ENCODE results near the gene IGFL2. TPM values are rescaled to one million over a fixed set of nuclear protein-coding genes. Genes with fewer than 3 reads are reported as not detected.
"Not testable (repeated sequence)": the region's sequence is repeated elsewhere in the genome, so short reads cannot be mapped to it uniquely, and the experiment has no call there.

IGFL2 gene
- total RNA-seq, 2 experiments from 2014 or later: not detected

DNA sequence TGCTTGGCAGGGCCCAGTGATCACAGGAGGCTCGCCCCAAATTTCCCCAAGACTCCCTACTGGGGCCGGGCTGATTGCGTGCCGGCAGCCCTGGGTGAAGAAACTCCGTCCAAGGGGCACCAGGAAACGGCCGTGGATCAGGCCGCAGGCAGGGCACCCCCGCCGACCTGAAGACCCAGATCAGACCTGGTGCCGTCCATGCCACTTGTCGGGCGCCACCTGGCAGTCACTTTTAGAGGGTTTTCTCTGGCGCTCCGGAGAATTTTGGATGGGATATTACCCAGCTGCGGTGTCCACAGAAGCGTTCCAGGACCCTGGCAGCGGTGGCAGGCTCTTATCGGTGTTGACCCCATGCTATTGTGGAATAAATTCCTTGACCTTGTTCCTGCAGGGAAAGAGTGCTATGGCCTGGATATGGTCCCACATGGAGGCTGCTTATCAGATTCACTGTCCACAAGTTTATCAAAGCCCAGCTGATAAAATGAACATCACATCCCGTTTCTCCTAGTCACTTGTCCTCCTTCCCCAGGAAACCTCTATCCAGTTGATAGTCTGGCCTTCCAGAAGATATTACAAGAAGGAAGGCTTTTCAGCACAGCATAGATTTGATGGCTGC is 38.2 kb downstream of the IGFL2 start:
- H3K27me3 Mint-ChIP-seq: peaks cover 67% of the 10 kb centered on the region
- DNase-seq: no peak
- H3K27ac Mint-ChIP-seq: no peak overlapping the region
- no peaks in the 10 kb centered on the region for H3K9me3 Mint-ChIP-seq (ENCODE audit: low read depth)
- CTCF ChIA-PET: interaction anchor here (0.6 to 1.5 kb wide), 3 partner anchors 8 to 277 kb away, joined by 3 to 4 read pairs (median 3); no protein-coding TSS in a partner anchor
- no peak overlapping the region for H3K4me3 Mint-ChIP-seq
- no peaks in the 10 kb centered on the region for H3K36me3 Mint-ChIP-seq
- no peak for ATAC-seq
- peaks cover 9% of the 10 kb centered on the region for H3K4me1 Mint-ChIP-seq

DNA sequence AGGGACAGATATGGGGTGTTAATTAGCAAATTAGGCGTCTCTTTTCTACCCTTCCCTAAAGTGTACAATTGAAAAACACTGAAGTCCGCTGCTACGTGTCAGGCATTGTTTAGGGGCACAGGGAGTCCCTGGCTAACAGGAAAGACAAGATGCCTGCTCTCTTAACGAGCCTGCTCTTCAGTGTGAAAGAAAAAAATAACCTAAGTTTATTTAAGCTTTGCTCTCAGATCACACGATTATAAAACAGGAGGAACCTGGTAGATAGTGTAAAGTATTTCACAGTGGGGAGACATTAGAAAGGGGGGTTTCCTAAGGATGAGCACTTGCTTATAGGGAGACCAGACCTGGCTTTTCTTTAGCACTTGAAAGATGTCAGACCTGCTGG is 38.7 kb downstream of the IGFL2 start:
- H3K27me3 Mint-ChIP-seq: peaks cover 72% of the 10 kb centered on the region
- CTCF ChIA-PET: interaction anchor here (0.6 kb wide), 1 partner anchor 241 kb away, joined by 3 read pairs; no protein-coding TSS in a partner anchor
- H3K9me3 Mint-ChIP-seq (ENCODE audit: low read depth): no peaks in the 10 kb centered on the region
- DNase-seq (no peak), ATAC-seq (no peak)
- H3K4me3 Mint-ChIP-seq: no peak overlapping the region
- H3K4me1 Mint-ChIP-seq: peaks cover 7% of the 10 kb centered on the region
- no peaks in the 10 kb centered on the region for H3K36me3 Mint-ChIP-seq
- no peak overlapping the region for H3K27ac Mint-ChIP-seq

DNA sequence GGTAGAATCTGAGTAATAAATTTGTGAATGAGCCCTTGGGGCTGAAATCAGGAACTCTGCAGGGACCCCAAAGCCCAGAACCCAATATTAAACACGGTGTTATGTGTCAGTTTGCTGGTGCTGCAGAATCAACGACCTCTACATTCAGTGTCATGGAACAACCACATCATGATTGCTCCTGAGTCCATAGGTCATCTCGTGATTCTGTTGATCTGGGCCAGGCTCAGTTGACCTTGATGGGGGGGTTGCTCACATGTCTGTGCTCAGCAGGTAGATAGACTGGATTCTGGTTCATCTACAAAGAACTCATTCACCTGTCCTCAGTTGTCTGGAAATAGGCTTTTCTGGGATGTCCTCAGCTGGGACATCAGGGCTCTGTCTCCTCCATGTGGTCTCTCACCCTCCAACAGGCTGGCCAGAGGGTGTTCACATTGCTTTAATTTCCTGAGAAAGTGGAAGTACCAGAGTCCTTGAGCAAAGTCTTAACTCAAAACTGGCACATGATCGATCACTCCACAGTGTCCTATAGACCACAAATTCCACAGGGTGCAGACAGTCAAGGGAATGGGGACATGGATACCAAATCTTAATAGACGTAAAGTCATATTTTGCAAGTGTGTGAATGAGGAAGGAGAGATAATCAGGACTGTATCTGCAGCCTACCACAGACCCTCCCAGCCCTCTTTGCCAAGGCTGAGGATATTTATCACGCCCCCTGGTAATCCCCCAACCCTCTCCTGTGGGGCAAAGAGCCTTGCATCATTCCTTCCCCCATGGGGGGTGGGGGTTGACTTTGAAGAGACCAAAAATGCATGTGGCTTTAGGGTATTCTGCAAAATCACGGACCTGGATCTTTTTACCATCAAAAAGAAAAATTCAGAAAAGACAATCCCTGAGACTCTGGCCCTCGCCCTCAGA is 42.2 kb downstream of the IGFL2 start:
- no peaks in the 10 kb centered on the region for H3K36me3 Mint-ChIP-seq
- H3K27ac Mint-ChIP-seq: no peak overlapping the region
- no peak overlapping the region for H3K4me3 Mint-ChIP-seq
- H3K9me3 Mint-ChIP-seq (ENCODE audit: low read depth): no peaks in the 10 kb centered on the region
- ATAC-seq: no peak
- H3K27me3 Mint-ChIP-seq: peaks cover 69% of the 10 kb centered on the region
- peaks cover under 1% of the 10 kb centered on the region for H3K4me1 Mint-ChIP-seq
- DNase-seq: no peak
- CTCF ChIA-PET: interaction anchor here (0.5 to 2.3 kb wide), 6 partner anchors 15 to 173 kb away, joined by 3 to 24 read pairs (median 4); no protein-coding TSS in a partner anchor

DNA sequence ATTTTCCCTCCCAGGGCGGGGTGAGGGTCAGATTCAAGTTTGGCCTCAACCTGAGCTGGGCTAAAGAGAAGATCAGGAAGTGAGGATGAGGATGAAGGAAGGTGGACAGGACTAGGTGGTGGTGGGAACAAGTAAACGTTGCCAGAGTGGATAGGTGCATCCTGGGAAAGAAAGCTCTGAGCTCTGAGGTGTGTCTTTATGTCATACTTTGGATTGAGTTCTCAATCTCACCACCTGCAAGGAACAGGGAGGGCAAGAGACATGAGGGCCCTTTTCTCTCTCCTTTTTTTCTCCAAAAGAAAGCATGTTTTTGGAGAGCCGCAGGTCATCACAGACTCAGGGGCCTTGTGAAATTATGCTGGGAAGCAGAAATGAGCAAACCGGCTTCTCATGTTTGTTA is 43.3 kb downstream of the IGFL2 start:
- Mint-ChIP-seq H3K4me3 (no peak overlapping the region), H3K36me3 (no peaks in the 10 kb centered on the region), H3K27ac (no peak overlapping the region), H3K9me3 (ENCODE audit: low read depth) (no peaks in the 10 kb centered on the region), H3K27me3 (peaks cover 74% of the 10 kb centered on the region), H3K4me1 (no peaks in the 10 kb centered on the region)
- DNase-seq (no peak), ATAC-seq (no peak)
- CTCF ChIA-PET: interaction anchor here (1.6 kb wide), 1 partner anchor 162 kb away, joined by 8 read pairs; no protein-coding TSS in a partner anchor

DNA sequence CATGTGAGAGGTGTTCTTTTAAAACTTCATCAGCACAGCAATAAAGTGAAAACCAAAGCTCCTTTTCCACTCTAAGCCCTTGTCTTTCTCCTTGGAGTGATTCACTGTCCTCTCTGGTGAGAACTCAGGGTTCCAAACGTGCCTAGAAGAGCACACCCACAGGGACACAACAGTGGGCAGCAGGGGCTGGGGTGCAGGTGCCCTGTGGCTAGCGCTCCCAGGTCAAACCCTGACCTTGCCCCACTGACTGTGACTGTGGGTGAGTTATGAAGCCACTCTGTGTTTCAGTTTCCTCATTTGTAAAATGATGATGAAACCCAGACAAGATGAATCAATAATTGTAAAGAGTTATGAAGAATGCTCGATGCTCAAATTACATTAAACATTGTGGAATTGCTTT is 43.9 kb downstream of the IGFL2 start:
- H3K4me3 Mint-ChIP-seq: no peak overlapping the region
- no peaks in the 10 kb centered on the region for H3K9me3 Mint-ChIP-seq (ENCODE audit: low read depth)
- peaks cover 71% of the 10 kb centered on the region for H3K27me3 Mint-ChIP-seq
- no peak for DNase-seq
- no peaks in the 10 kb centered on the region for H3K4me1 Mint-ChIP-seq
- H3K36me3 Mint-ChIP-seq: no peaks in the 10 kb centered on the region
- no peak overlapping the region for H3K27ac Mint-ChIP-seq
- no peak for ATAC-seq
- CTCF ChIA-PET: interaction anchor here (1.6 kb wide), 1 partner anchor 163 kb away, joined by 8 read pairs; no protein-coding TSS in a partner anchor

DNA sequence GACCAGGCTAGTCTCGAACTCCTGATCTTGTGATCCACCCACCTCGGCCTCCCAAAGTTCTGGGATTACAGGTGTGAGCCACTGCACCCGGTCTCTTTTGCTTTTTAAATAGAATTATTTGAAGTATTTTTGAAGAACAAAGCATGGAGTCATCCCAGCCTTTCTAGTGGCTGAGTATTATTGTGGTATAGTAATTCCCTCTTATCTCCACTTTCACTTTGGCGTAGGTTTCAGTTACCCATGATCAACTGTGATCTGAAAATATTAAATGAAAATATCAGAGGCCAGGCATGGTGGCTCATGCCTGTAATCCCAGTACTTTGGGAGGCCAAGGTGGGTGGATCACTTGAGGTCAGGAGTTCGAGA is 44.6 kb downstream of the IGFL2 start:
- ATAC-seq: not testable (repeated sequence)

DNA sequence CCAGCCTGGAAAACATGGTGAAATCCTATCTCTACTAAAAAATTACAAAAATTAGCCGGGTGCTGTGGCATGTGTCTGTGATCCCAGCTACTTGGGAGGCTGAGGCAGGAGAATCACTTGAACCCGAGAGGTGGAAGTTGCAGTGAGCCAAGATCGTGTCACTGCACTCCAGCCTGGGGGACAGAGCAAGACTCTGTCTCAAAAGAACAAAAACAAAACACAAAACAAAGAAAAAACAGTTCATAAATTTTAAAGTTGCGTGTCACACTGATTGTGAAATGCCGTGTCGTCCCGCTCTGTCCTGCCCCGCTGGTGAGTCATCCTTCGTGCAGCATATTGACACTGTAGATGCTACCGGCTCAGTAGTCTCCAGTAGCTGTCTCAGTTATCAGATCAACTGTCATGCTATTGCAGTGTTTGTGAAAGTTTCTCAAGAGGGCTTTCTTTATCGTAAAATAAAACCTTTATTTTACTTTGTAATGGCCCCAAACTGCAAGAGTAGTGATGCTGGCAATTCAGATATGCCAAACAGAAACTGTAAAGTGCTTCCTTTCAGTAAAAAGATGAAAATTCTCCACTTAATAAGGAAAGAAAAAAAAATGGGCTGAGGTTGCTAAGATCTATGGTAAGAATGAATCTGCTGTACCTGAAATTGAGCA is 45.1 kb downstream of the IGFL2 start:
- Mint-ChIP-seq H3K9me3 (ENCODE audit: low read depth) (no peaks in the 10 kb centered on the region), H3K4me1 (no peaks in the 10 kb centered on the region), H3K27ac (no peak overlapping the region), H3K36me3 (no peaks in the 10 kb centered on the region), H3K4me3 (no peak overlapping the region), H3K27me3 (peaks cover 73% of the 10 kb centered on the region)
- CTCF ChIA-PET: interaction anchor here (1.2 to 1.8 kb wide), 2 partner anchors 8 to 165 kb away, joined by 4 to 5 read pairs; no protein-coding TSS in a partner anchor
- ATAC-seq: no peak
- DNase-seq: no peak

More for the DNA sequence above, 44.6 kb downstream of the IGFL2 start:
- not testable (repeated sequence) for H3K27ac Mint-ChIP-seq; H3K4me3 Mint-ChIP-seq; H3K36me3 Mint-ChIP-seq; DNase-seq; H3K9me3 Mint-ChIP-seq (ENCODE audit: low read depth); H3K4me1 Mint-ChIP-seq
- peaks cover 76% of the 10 kb centered on the region for H3K27me3 Mint-ChIP-seq
- CTCF ChIA-PET: interaction anchor here (1.8 kb wide), 1 partner anchor 164 kb away, joined by 5 read pairs; no protein-coding TSS in a partner anchor

DNA sequence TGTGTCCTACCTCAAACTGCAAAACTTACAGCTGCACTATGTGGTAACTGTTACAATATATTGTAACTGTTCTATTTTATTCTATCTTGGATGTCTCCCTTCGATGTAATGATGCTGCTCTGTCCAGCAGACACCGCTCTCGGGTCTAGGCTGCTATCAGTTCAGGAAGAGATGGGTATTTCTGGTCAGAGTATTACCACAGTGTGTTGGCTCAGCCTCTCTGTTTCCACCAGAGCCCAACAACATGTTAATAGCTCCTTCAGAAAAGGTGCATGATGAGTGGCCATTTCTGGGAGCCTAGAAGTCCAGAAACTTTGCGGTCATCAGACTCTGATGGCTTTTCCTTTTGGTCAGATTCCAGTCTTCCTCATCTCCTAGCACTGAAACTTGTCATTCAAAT is 45.6 kb downstream of the IGFL2 start:
- no peak overlapping the region for H3K27ac Mint-ChIP-seq
- no peak overlapping the region for H3K4me3 Mint-ChIP-seq
- no peaks in the 10 kb centered on the region for H3K4me1 Mint-ChIP-seq
- ATAC-seq (no peak), DNase-seq (no peak)
- CTCF ChIA-PET: interaction anchor here (1.2 to 1.8 kb wide), 2 partner anchors 8 to 165 kb away, joined by 4 to 5 read pairs; no protein-coding TSS in a partner anchor
- H3K27me3 Mint-ChIP-seq: peaks cover 73% of the 10 kb centered on the region
- H3K36me3 Mint-ChIP-seq: no peaks in the 10 kb centered on the region
- H3K9me3 Mint-ChIP-seq (ENCODE audit: low read depth): no peaks in the 10 kb centered on the region

DNA sequence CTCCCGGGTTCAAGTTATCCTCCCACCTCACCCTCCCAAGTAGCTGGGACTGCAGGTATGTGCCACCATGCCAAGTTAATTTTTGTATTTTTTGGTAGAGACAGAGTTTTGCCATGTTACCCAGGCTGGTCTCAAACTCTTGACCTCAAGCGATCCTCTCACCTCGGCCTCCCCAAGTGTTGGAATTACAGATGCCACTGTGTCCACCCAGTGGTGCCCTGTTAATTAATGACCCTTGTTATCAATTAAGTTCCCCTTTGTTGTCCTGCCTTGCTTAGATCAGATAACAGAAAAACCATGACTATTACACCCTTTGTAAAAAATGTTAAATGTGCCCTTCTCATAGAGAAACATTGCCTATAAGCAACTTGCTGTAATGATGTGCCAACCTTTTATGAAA is 47.1 kb downstream of the IGFL2 start:
- Mint-ChIP-seq H3K27me3 (peaks cover 62% of the 10 kb centered on the region), H3K27ac (no peak overlapping the region), H3K4me3 (no peak overlapping the region), H3K4me1 (no peaks in the 10 kb centered on the region), H3K36me3 (no peaks in the 10 kb centered on the region), H3K9me3 (ENCODE audit: low read depth) (no peaks in the 10 kb centered on the region)
- CTCF ChIA-PET: no interaction called here
- DNase-seq (no peak), ATAC-seq (no peak)

DNA sequence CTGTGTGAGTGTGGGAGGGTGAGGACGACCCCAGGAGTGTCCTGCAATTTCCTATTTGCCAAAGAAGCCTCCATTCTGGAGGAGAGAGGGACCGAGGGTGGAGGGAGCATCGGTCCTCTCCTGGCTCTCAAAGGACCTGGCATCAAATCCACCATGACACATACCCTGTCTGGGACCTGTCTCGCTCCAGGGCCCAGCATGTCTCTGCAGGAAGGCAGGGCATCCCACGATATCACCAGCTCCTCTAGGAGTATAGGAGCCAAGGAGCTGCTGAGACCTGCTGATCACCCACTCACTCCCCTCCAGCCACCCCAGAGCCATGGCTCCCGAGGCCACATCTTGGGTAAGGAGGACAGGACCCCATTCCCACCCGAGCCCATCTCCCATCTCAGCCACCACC is 47.9 kb downstream of the IGFL2 start:
- H3K27ac Mint-ChIP-seq; H3K4me3 Mint-ChIP-seq; DNase-seq; H3K36me3 Mint-ChIP-seq; ATAC-seq; H3K9me3 Mint-ChIP-seq (ENCODE audit: low read depth); H3K4me1 Mint-ChIP-seq; CTCF ChIA-PET: not testable (repeated sequence)
- H3K27me3 Mint-ChIP-seq: peaks cover 55% of the 10 kb centered on the region

DNA sequence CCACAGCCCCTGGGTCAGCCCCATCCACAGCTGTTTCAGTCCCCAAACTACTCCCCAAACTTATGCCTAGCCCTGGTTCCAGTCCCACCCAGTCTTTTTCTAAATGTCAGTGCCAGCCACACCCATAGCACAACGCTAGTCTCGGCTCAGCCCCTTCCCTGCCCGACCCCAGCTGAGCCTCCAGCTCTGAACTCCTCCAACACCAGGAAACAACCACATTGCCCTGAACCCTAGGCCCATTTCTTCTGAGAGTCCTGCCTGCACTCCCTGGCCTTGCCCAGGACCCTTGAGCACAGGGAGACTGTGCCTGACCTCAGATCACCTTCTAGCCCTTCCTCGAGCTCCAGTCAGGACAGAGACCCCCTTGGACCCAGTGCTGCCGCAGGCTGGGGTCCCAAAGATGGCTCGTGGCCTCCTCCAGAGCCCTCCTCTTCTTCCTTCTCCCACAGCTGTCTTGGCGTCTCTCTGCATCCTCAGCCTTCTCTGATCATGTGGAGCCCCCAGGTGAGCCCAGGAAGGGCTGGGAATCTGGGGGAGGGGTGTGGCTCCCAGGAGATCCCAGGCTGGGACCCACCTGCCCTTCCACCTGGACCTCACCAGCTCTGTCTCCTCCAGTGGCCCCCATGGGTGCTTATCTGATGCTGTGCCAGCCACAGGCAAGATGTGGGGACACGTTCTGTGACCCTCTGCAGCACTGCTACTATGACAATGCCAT is 48.5 kb downstream of the IGFL2 start:
- Mint-ChIP-seq H3K36me3 (no peaks in the 10 kb centered on the region), H3K9me3 (ENCODE audit: low read depth) (no peaks in the 10 kb centered on the region), H3K27ac (no peak overlapping the region), H3K27me3 (peaks cover 51% of the 10 kb centered on the region), H3K4me3 (no peak overlapping the region), H3K4me1 (no peaks in the 10 kb centered on the region)
- ATAC-seq (no peak), DNase-seq (no peak)
- CTCF ChIA-PET: no interaction called here

DNA sequence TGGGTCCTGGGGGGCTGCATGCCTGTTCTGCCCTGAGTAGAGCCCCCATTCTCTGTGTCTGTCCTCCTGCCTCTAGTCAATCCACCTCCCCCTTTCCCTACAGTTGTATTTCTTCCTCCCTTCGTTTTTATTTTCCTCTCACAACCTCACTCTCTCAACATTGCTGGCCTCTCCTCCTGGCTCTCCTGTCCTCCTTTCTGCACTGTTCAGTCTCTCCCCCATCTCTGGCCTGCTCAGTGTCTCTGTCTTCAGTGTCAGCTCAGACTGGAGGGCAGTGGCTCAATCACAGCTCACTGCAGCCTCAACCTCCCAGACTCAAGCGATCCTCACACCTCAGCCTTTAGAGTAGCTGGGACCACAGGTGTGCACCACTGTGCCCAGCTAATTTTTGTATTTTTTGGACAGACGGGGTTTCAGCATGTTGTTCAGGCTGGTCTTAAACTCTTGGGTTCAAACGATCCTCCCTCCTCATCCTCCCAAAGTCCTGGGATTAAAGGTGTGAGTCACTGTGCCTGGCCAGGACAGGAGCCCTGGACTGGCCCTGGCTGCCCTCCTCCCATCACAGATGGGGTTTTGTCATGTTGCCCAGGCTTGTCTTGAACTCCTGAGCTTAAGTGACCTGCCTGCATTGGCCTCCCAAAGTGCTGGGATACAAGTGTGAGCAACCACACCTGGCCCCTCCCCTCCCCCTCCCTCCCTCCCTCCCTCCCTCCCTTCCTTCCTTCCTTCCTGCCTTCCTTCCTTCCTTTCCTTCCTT is 49.5 kb downstream of the IGFL2 start:
- Mint-ChIP-seq H3K9me3 (ENCODE audit: low read depth) (no peaks in the 10 kb centered on the region), H3K4me3 (no peak overlapping the region), H3K4me1 (no peaks in the 10 kb centered on the region), H3K27me3 (peaks cover 54% of the 10 kb centered on the region), H3K36me3 (no peaks in the 10 kb centered on the region), H3K27ac (no peak overlapping the region)
- DNase-seq (no peak), ATAC-seq (no peak)
- CTCF ChIA-PET: interaction anchor here (0.6 kb wide), 1 partner anchor 1282 kb away, joined by 3 read pairs; no protein-coding TSS in a partner anchor

All from activated CD8-positive, alpha-beta memory T cell treated with anti-CD3 and anti-CD28 coated beads, Interleukin-2, amount 10 ng/mL, durations not matched to agents 7 days and 5 days (primary cell).